Stimulated activated CD8-positive, alpha-beta memory T cell treated with anti-CD3 and anti-CD28 coated beads, Interleukin-12 subunit alpha, Interleukin-12 subunit beta, amount 100 ng/mL, for 1 hour (primary cell): Measurements from ENCODE around the gene PIP5K1B.

Experiments
- DNase-seq: peaks from one replicate; pipeline ENCODE4 v3.0.0-alpha.2; 2020; ENCODE audit warnings: low read depth

The PIP5K1B gene

GRCh38 chr9:68707801-68708488 is 2.9 kb downstream of the PIP5K1B start:
- no peak for DNase-seq

- DNase-seq, result no peak
These were observed 3.5 kb downstream of the PIP5K1B start for GRCh38 chr9:68708513-68708912.

- DNase-seq, result no peak
These were observed 4.5 kb downstream of the PIP5K1B start for GRCh38 chr9:68709291-68710110.

GRCh38 chr9:68710111-68710471 is 5.1 kb downstream of the PIP5K1B start:
- no peak for DNase-seq

GRCh38 chr9:68711281-68711680 is 6.2 kb downstream of the PIP5K1B start:
- no peak for DNase-seq

GRCh38 chr9:68711932-68712331 is 6.9 kb downstream of the PIP5K1B start:
- no peak for DNase-seq

GRCh38 chr9:68714416-68715180 is 9.6 kb downstream of the PIP5K1B start:
- no peak for DNase-seq

- no peak for DNase-seq
These were observed 10.1 kb downstream of the PIP5K1B start for GRCh38 chr9:68715181-68715456.

GRCh38 chr9:68717552-68718443 is 12.8 kb downstream of the PIP5K1B start:
- no peak for DNase-seq

- no peak for DNase-seq
These were observed 14.8 kb downstream of the PIP5K1B start for GRCh38 chr9:68719847-68720246.

GRCh38 chr9:68720656-68721313 is 15.7 kb downstream of the PIP5K1B start:
- DNase-seq, result no peak

- no peak for DNase-seq
These were observed 16.8 kb downstream of the PIP5K1B start for GRCh38 chr9:68721666-68722330.

GRCh38 chr9:68725070-68725469 is 20.0 kb downstream of the PIP5K1B start:
- DNase-seq, result no peak

GRCh38 chr9:68726489-68726888 is 21.4 kb downstream of the PIP5K1B start:
- DNase-seq, result no peak

GRCh38 chr9:68727636-68728035 is 22.6 kb downstream of the PIP5K1B start:
- no peak for DNase-seq

GRCh38 chr9:68728731-68729130 is 23.7 kb downstream of the PIP5K1B start:
- no peak for DNase-seq

GRCh38 chr9:68730570-68731235 is 25.7 kb downstream of the PIP5K1B start:
- DNase-seq, result no peak

GRCh38 chr9:68731857-68732256 is 26.8 kb downstream of the PIP5K1B start:
- no peak for DNase-seq

GRCh38 chr9:68732405-68733020 is 27.5 kb downstream of the PIP5K1B start:
- DNase-seq, result no peak

GRCh38 chr9:68733021-68733405 is 28.0 kb downstream of the PIP5K1B start:
- DNase-seq, result no peak
